ENCODE measurements around the gene DENR. TPM values are rescaled to one million over a fixed set of nuclear protein-coding genes. Genes with fewer than 3 reads are reported as not detected.
"Not testable (repeated sequence)": the region's sequence is repeated elsewhere in the genome, so short reads cannot be mapped to it uniquely, and the experiment has no call there.

Gene DENR
- total and polyA plus RNA-seq, 2 of the 13 experiments (the other 11 are each of a cell fraction or from before 2014, with no cell fraction given), result 30.0 to 59.1 TPM

GRCh38 chr12:122702890-122703611 is 49.6 kb upstream of the DENR start, which contains the start of gene HCAR2:
Gene HCAR2, minus strand, starts transcription at chr12:122703357. Its CDS starts 74 bp downstream, at chr12:122703283.
- FAIRE-seq; H3K9ac ChIP-seq (ENCODE audit: insufficient read depth, low read depth, low read length); intact Hi-C loops (cut with micrococcal nuclease; ENCODE audit: unreplicated experiment); H3K36me3 ChIP-seq (replicated peaks in 1 of 2; ENCODE audit: control insufficient read depth in 1 of 2, insufficient read depth in 2 of 2, low read length in 2 of 2); H3K79me2 ChIP-seq (ENCODE audit: insufficient read depth, low read length); BruUV-seq (replicated peaks); H3K4me3 ChIP-seq (replicated peaks in 1 of 3; ENCODE audit: insufficient read depth in 1 of 3, low read depth in 2 of 3, low read length in 3 of 3); H3K27me3 ChIP-seq (ENCODE audit: control insufficient read depth in 1 of 2, insufficient read depth in 2 of 2, low read length in 2 of 2); ATAC-seq; H3K4me2 ChIP-seq (ENCODE audit: low read depth, low read length); H3K9me3 ChIP-seq (ENCODE audit: low read length); POLR2A ChIA-PET; DNase-seq (ENCODE audit: low spot score); H3K27ac ChIP-seq (ENCODE audit: extremely low read length, insufficient read depth, low read length); in situ Hi-C loops (cut with HindIII; ENCODE audit: extremely low pct_ligation_motif_present, low pct_unique_long_range_greater_than_20kb); H4K20me1 ChIP-seq (ENCODE audit: insufficient read depth, low read length); CTCF ChIA-PET (ENCODE audit: low intra/inter-chr PET ratio, low total read pairs); H2AFZ ChIP-seq (ENCODE audit: low read length): not testable (repeated sequence)
- H3K4me1 ChIP-seq (ENCODE audit: insufficient read depth, low read length), result peaks cover 10% of the 10 kb centered on the region; the same call in 1 of the 2 replicates
- peak; percentile 33; the same call in 1 of the 2 replicates for TF ChIP-seq SAP130 (CRISPR knock-in tag; IDR thresholded peaks at IDR 0.05; ENCODE audit: low read depth)
- WGBS (ENCODE audit: low lambda C conversion rate), result 56% methylated on average over 22 of the region's 22 CpGs

GRCh38 chr12:122703841-122704240 is 48.8 kb upstream of the DENR start:
- H3K9me3 ChIP-seq (ENCODE audit: low read length); H3K9ac ChIP-seq (ENCODE audit: insufficient read depth, low read depth, low read length); H3K79me2 ChIP-seq (ENCODE audit: insufficient read depth, low read length); CTCF ChIA-PET (ENCODE audit: low intra/inter-chr PET ratio, low total read pairs); H3K4me3 ChIP-seq (replicated peaks in 1 of 3; ENCODE audit: insufficient read depth in 1 of 3, low read depth in 2 of 3, low read length in 3 of 3); FAIRE-seq; H3K4me2 ChIP-seq (ENCODE audit: low read depth, low read length); BruUV-seq (replicated peaks); POLR2A ChIA-PET; DNase-seq (ENCODE audit: low spot score); H4K20me1 ChIP-seq (ENCODE audit: insufficient read depth, low read length); intact Hi-C loops (cut with micrococcal nuclease; ENCODE audit: unreplicated experiment); ATAC-seq; H3K27me3 ChIP-seq (ENCODE audit: control insufficient read depth in 1 of 2, insufficient read depth in 2 of 2, low read length in 2 of 2); in situ Hi-C loops (cut with HindIII; ENCODE audit: extremely low pct_ligation_motif_present, low pct_unique_long_range_greater_than_20kb); H2AFZ ChIP-seq (ENCODE audit: low read length); H3K36me3 ChIP-seq (replicated peaks in 1 of 2; ENCODE audit: control insufficient read depth in 1 of 2, insufficient read depth in 2 of 2, low read length in 2 of 2); H3K27ac ChIP-seq (ENCODE audit: extremely low read length, insufficient read depth, low read length): not testable (repeated sequence)
- 71% methylated on average over 3 of the region's 3 CpGs for WGBS (ENCODE audit: low lambda C conversion rate)
- peaks cover 10% of the 10 kb centered on the region; the same call in 1 of the 2 replicates for H3K4me1 ChIP-seq (ENCODE audit: insufficient read depth, low read length)

DNA sequence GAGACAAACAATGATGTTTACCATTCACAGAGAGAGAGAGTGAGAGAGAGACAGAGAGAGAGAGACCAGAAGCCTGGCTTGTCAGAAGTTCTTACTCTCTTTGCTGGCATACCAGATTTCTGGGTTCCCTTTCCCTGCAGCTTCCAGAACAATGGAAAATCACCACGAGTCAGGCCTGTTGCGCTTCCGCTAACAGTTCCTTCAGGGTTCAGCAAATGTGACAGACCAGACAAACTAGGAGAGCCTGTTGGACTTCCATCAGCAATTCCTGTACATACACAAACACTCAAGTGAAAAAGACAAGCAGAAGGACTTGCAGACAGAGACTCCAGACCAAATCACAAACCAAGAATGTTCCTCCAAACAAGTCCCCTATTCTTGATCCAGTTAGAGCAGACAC is 43.3 kb upstream of the DENR start:
- WGBS (ENCODE audit: low lambda C conversion rate), result no CpG with 5 or more reads among the region's 3 CpGs
- POLR2A ChIA-PET; in situ Hi-C loops (cut with HindIII; ENCODE audit: extremely low pct_ligation_motif_present, low pct_unique_long_range_greater_than_20kb); H3K36me3 ChIP-seq (replicated peaks in 1 of 2; ENCODE audit: control insufficient read depth in 1 of 2, insufficient read depth in 2 of 2, low read length in 2 of 2); H3K4me3 ChIP-seq (replicated peaks in 1 of 3; ENCODE audit: insufficient read depth in 1 of 3, low read depth in 2 of 3, low read length in 3 of 3); H3K79me2 ChIP-seq (ENCODE audit: insufficient read depth, low read length); CTCF ChIA-PET (ENCODE audit: low intra/inter-chr PET ratio, low total read pairs); FAIRE-seq; H3K9ac ChIP-seq (ENCODE audit: insufficient read depth, low read depth, low read length); intact Hi-C loops (cut with micrococcal nuclease; ENCODE audit: unreplicated experiment); H3K27me3 ChIP-seq (ENCODE audit: control insufficient read depth in 1 of 2, insufficient read depth in 2 of 2, low read length in 2 of 2); DNase-seq (ENCODE audit: low spot score); H3K9me3 ChIP-seq (ENCODE audit: low read length); BruUV-seq (replicated peaks); H4K20me1 ChIP-seq (ENCODE audit: insufficient read depth, low read length); H3K4me1 ChIP-seq (ENCODE audit: insufficient read depth, low read length); H3K27ac ChIP-seq (ENCODE audit: extremely low read length, insufficient read depth, low read length); H3K4me2 ChIP-seq (ENCODE audit: low read depth, low read length); H2AFZ ChIP-seq (ENCODE audit: low read length): not testable (repeated sequence)
- peak; percentile 54 for ATAC-seq

DNA sequence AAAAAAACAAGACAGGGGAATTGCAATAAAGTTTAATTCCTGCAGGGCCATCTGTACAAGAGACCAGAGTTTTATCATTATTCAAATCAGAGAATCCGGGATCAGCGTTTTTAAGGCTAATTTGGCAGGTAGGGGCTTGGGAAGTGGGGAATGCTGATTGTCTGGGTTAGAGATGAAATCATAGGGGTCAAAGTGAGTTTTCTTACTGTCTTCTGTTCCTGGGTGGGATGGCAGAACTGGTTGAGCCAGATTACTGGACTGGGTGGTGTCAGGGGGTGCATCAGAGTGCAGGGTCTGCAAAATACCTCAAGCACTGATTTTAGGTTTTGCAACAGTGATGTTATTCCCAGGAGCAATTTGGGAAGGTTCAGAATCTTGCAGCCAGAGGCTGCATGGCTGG is 42.3 kb upstream of the DENR start:
- FAIRE-seq; H3K4me1 ChIP-seq (ENCODE audit: insufficient read depth, low read length); CTCF ChIA-PET (ENCODE audit: low intra/inter-chr PET ratio, low total read pairs); in situ Hi-C loops (cut with HindIII; ENCODE audit: extremely low pct_ligation_motif_present, low pct_unique_long_range_greater_than_20kb); H4K20me1 ChIP-seq (ENCODE audit: insufficient read depth, low read length); H2AFZ ChIP-seq (ENCODE audit: low read length); BruUV-seq (replicated peaks); POLR2A ChIA-PET; H3K4me3 ChIP-seq (replicated peaks in 1 of 3; ENCODE audit: insufficient read depth in 1 of 3, low read depth in 2 of 3, low read length in 3 of 3); H3K27me3 ChIP-seq (ENCODE audit: control insufficient read depth in 1 of 2, insufficient read depth in 2 of 2, low read length in 2 of 2); intact Hi-C loops (cut with micrococcal nuclease; ENCODE audit: unreplicated experiment); H3K79me2 ChIP-seq (ENCODE audit: insufficient read depth, low read length); H3K36me3 ChIP-seq (replicated peaks in 1 of 2; ENCODE audit: control insufficient read depth in 1 of 2, insufficient read depth in 2 of 2, low read length in 2 of 2); DNase-seq (ENCODE audit: low spot score); H3K4me2 ChIP-seq (ENCODE audit: low read depth, low read length); H3K27ac ChIP-seq (ENCODE audit: extremely low read length, insufficient read depth, low read length); H3K9ac ChIP-seq (ENCODE audit: insufficient read depth, low read depth, low read length); H3K9me3 ChIP-seq (ENCODE audit: low read length); ATAC-seq: not testable (repeated sequence)
- WGBS (ENCODE audit: low lambda C conversion rate), result 79% methylated on average over 2 of the region's 2 CpGs
